Measurements from ENCODE around the gene PCGF3.
"Not testable (repeated sequence)": the region's sequence is repeated elsewhere in the genome, so short reads cannot be mapped to it uniquely, and the experiment has no call there.

Gene PCGF3

DNA sequence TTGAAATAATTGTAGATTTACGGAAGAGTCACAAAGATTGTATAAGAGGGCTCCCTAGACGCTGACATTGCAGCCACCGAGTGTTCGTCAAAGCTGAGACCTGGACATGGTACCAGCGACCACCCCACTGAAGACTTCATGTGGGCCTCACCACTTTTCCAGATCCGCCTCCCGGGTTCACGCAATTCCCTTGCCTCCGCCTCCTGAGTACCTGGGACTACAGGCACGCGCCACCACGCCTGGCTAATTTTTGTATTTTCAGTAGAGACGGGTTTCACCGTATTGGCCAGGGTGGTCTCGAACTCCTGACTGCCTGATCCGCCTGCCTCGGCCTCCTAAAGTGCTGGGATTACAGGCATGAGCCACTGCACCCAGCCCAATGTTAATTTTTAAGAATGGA, 90.6 kb downstream of the PCGF3 start:
- Histone ChIP-seq H3K23ac (ENCODE audit: low read length) (no peak overlapping the region), H4K5ac (ENCODE audit: low read length) (no peak overlapping the region), H3K4ac (ENCODE audit: low read depth, low read length) (no peak overlapping the region), H3K27ac (ENCODE audit: low read depth, low read length) (no peak overlapping the region), H2BK5ac (ENCODE audit: low read length) (no peak overlapping the region), H4K8ac (ENCODE audit: low read depth, low read length) (no peak overlapping the region), H3K4me2 (ENCODE audit: low read length) (no peak overlapping the region), H3K4me3 (ENCODE audit: low read length) (no peak overlapping the region), H2BK15ac (replicated peaks; ENCODE audit: low read depth) (no peak overlapping the region), H3K56ac (ENCODE audit: low read length) (no peak overlapping the region), H2BK120ac (ENCODE audit: low read depth, low read length) (no peak overlapping the region), H3K9ac (ENCODE audit: low read length) (no peak overlapping the region), H3K36me3 (ENCODE audit: control insufficient read depth, insufficient read depth, low read length) (no peaks in the 10 kb centered on the region), H3K79me1 (ENCODE audit: low read length) (no peaks in the 10 kb centered on the region), H3K79me2 (ENCODE audit: control insufficient read depth, insufficient read depth, low read length) (no peaks in the 10 kb centered on the region), H2AK5ac (ENCODE audit: low read length) (no peak overlapping the region), H3K18ac (ENCODE audit: low read length) (no peak overlapping the region), H3K27me3 (ENCODE audit: insufficient read depth, low read length, poor library complexity) (peaks cover 21% of the 10 kb centered on the region), H3K4me1 (ENCODE audit: control insufficient read depth, low read depth, low read length) (no peaks in the 10 kb centered on the region)
- no peak for DNase-seq
- no CpG with 5 or more reads among the region's 17 CpGs for WGBS (ENCODE audit: extremely low coverage, insufficient coverage, low lambda C conversion rate)

DNA sequence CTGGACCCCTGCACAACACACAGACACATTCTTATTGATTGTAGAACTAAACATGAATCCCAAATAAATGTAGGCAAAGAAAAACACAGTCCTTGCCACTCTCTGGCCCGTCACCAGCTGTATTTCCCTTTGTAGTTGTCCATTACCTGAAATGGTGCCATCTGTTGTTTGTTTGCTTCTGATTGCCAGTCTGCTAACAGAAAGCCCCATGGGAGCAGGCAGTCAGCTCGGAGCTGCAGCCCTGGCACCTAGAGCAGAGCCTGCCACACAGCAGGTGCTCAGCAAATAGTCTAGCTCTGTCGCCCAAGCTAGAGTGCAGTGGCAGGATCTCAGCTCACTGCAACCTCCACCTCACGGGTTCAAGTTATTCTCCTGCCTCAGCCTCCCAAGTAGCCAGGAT, 91.4 kb downstream of the PCGF3 start:
- Histone ChIP-seq H4K8ac (ENCODE audit: low read depth, low read length) (no peak overlapping the region), H3K18ac (ENCODE audit: low read length) (no peak overlapping the region), H3K4me3 (ENCODE audit: low read length) (no peak overlapping the region), H3K4me1 (ENCODE audit: control insufficient read depth, low read depth, low read length) (no peaks in the 10 kb centered on the region), H3K4me2 (ENCODE audit: low read length) (no peak overlapping the region), H2BK120ac (ENCODE audit: low read depth, low read length) (no peak overlapping the region), H3K36me3 (ENCODE audit: control insufficient read depth, insufficient read depth, low read length) (no peaks in the 10 kb centered on the region), H3K27ac (ENCODE audit: low read depth, low read length) (no peak overlapping the region), H2AK5ac (ENCODE audit: low read length) (no peak overlapping the region), H2BK5ac (ENCODE audit: low read length) (no peak overlapping the region), H3K9ac (ENCODE audit: low read length) (no peak overlapping the region), H4K5ac (ENCODE audit: low read length) (no peak overlapping the region), H3K27me3 (ENCODE audit: insufficient read depth, low read length, poor library complexity) (peaks cover 21% of the 10 kb centered on the region), H3K23ac (ENCODE audit: low read length) (no peak overlapping the region), H3K79me2 (ENCODE audit: control insufficient read depth, insufficient read depth, low read length) (no peaks in the 10 kb centered on the region), H3K56ac (ENCODE audit: low read length) (no peak overlapping the region), H3K4ac (ENCODE audit: low read depth, low read length) (no peak overlapping the region), H3K79me1 (ENCODE audit: low read length) (no peaks in the 10 kb centered on the region), H2BK15ac (replicated peaks; ENCODE audit: low read depth) (no peak overlapping the region)
- DNase-seq, result no peak
- WGBS (ENCODE audit: extremely low coverage, insufficient coverage, low lambda C conversion rate), result no CpG with 5 or more reads among the region's 4 CpGs

DNA sequence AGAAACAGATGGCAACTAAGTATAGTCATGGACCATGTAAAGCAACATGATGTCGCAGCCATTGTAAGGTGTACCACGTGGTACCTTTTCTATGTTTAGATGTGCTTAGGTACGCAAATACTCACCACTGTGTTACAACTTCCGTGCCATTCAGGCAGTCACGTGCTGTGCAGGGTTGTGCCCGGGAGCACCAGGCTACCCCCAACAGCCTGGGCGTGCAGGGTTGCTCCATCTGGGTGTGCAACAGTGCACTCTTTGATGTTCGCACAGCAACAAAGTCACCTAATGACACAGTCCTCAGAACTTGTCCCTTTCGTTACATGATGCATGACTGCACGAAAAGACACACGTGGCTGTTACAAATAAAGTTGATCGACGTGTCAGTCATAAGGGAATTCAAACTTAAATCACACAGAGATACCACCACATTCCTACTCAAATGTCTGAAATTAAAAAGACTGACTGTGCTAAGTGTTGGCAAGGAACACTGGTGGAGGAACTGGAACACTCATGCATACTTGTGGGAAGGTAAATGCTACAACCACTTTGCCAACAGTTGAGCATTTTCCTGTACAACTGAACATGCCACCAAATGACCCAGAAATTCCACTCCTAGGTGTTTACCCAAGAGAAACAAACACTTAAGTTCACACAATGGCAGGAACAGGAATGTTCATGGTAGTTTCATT, 95.9 kb downstream of the PCGF3 start:
- no peak overlapping the region for H3K27ac ChIP-seq (ENCODE audit: low read depth, low read length)
- peaks cover 5% of the 10 kb centered on the region for H3K27me3 ChIP-seq (ENCODE audit: insufficient read depth, low read length, poor library complexity)
- H3K23ac ChIP-seq (ENCODE audit: low read length), result no peak overlapping the region
- H3K79me1 ChIP-seq (ENCODE audit: low read length), result no peaks in the 10 kb centered on the region
- no peak overlapping the region for H3K4me2 ChIP-seq (ENCODE audit: low read length)
- H3K4me1 ChIP-seq (ENCODE audit: control insufficient read depth, low read depth, low read length), result no peaks in the 10 kb centered on the region
- H3K9ac ChIP-seq (ENCODE audit: low read length), result no peak overlapping the region
- no peak overlapping the region for H3K18ac ChIP-seq (ENCODE audit: low read length)
- no peaks in the 10 kb centered on the region for H3K79me2 ChIP-seq (ENCODE audit: control insufficient read depth, insufficient read depth, low read length)
- no peak overlapping the region for H2AK5ac ChIP-seq (ENCODE audit: low read length)
- no peak overlapping the region for H3K56ac ChIP-seq (ENCODE audit: low read length)
- H3K36me3 ChIP-seq (ENCODE audit: control insufficient read depth, insufficient read depth, low read length), result no peaks in the 10 kb centered on the region
- no peak for DNase-seq
- no peak overlapping the region for H3K4me3 ChIP-seq (ENCODE audit: low read length)
- WGBS (ENCODE audit: extremely low coverage, insufficient coverage, low lambda C conversion rate), result no CpG with 5 or more reads among the region's 13 CpGs
- no peak overlapping the region for H4K5ac ChIP-seq (ENCODE audit: low read length)
- no peak overlapping the region for H2BK5ac ChIP-seq (ENCODE audit: low read length)
- H4K8ac ChIP-seq (ENCODE audit: low read depth, low read length), result no peak overlapping the region
- no peak overlapping the region for H3K4ac ChIP-seq (ENCODE audit: low read depth, low read length)
- H2BK15ac ChIP-seq (replicated peaks; ENCODE audit: low read depth), result no peak overlapping the region
- no peak overlapping the region for H2BK120ac ChIP-seq (ENCODE audit: low read depth, low read length)

DNA sequence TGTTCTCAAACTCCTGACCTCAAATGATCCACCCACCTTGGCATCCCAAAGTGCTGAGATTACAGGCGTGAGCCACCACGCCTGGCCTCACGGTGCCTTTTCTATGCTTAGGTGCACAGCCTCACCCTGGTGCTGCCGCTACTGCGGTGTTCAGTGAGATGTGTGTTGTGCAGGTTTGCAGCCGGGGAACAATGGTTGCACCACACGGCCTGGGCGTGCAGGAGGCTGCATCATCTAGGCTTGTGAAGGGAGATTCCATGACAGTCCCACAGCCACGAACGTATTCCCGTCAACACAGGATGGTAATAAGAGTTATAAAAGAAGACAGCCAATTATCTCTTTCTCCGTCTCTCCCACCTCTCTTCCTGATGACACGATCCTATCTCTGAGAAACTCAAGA, 98.3 kb downstream of the PCGF3 start:
- WGBS (ENCODE audit: extremely low coverage, insufficient coverage, low lambda C conversion rate), result no CpG with 5 or more reads among the region's 13 CpGs

DNA sequence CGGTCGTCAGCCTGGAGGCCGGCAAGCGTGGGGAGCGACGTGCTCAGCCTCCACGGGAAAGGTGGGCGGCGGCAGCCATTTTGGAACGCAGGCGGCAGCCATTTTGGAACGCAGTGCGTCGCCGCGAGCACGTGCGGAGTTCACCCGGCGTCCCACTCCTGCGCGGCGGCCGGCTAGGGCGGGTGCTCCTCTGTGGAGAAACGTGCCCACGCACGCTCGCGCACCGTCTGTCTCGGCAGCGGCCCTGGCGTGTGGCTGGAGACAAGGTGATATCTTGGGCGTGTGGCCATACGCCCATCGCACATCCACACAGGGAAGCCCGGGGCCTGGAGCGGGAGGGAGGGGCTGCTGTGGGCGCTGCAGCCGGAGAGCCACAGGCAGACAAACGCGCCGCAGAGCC, 99.2 kb downstream of the PCGF3 start:
- Histone ChIP-seq H2BK15ac (replicated peaks; ENCODE audit: low read depth) (no peak overlapping the region), H3K79me1 (ENCODE audit: low read length) (no peaks in the 10 kb centered on the region), H2BK5ac (ENCODE audit: low read length) (no peak overlapping the region), H3K23ac (ENCODE audit: low read length) (no peak overlapping the region), H3K4ac (ENCODE audit: low read depth, low read length) (no peak overlapping the region), H3K4me1 (ENCODE audit: control insufficient read depth, low read depth, low read length) (no peaks in the 10 kb centered on the region), H3K79me2 (ENCODE audit: control insufficient read depth, insufficient read depth, low read length) (no peaks in the 10 kb centered on the region), H4K5ac (ENCODE audit: low read length) (no peak overlapping the region), H3K4me2 (ENCODE audit: low read length) (no peak overlapping the region), H3K9ac (ENCODE audit: low read length) (no peak overlapping the region), H3K27me3 (ENCODE audit: insufficient read depth, low read length, poor library complexity) (peaks cover 3% of the 10 kb centered on the region), H4K8ac (ENCODE audit: low read depth, low read length) (no peak overlapping the region), H3K27ac (ENCODE audit: low read depth, low read length) (no peak overlapping the region), H3K36me3 (ENCODE audit: control insufficient read depth, insufficient read depth, low read length) (no peaks in the 10 kb centered on the region), H3K4me3 (ENCODE audit: low read length) (no peak overlapping the region), H2AK5ac (ENCODE audit: low read length) (no peak overlapping the region), H2BK120ac (ENCODE audit: low read depth, low read length) (no peak overlapping the region), H3K56ac (ENCODE audit: low read length) (no peak overlapping the region), H3K18ac (ENCODE audit: low read length) (no peak overlapping the region)
- WGBS (ENCODE audit: extremely low coverage, insufficient coverage, low lambda C conversion rate), result no CpG with 5 or more reads among the region's 44 CpGs
- DNase-seq, result no peak

More for the DNA sequence above, 98.3 kb downstream of the PCGF3 start:
- H4K8ac ChIP-seq (ENCODE audit: low read depth, low read length), result no peak overlapping the region
- H3K56ac ChIP-seq (ENCODE audit: low read length), result no peak overlapping the region
- no peak overlapping the region for H3K4me3 ChIP-seq (ENCODE audit: low read length)
- no peak for DNase-seq
- no peak overlapping the region for H4K5ac ChIP-seq (ENCODE audit: low read length)
- no peaks in the 10 kb centered on the region for H3K79me2 ChIP-seq (ENCODE audit: control insufficient read depth, insufficient read depth, low read length)
- no peak overlapping the region for H2AK5ac ChIP-seq (ENCODE audit: low read length)
- no peak overlapping the region for H3K9ac ChIP-seq (ENCODE audit: low read length)
- no peak overlapping the region for H2BK5ac ChIP-seq (ENCODE audit: low read length)
- no peak overlapping the region for H3K18ac ChIP-seq (ENCODE audit: low read length)
- H3K27ac ChIP-seq (ENCODE audit: low read depth, low read length), result no peak overlapping the region
- no peaks in the 10 kb centered on the region for H3K79me1 ChIP-seq (ENCODE audit: low read length)
- no peaks in the 10 kb centered on the region for H3K36me3 ChIP-seq (ENCODE audit: control insufficient read depth, insufficient read depth, low read length)
- H2BK120ac ChIP-seq (ENCODE audit: low read depth, low read length), result no peak overlapping the region
- H3K23ac ChIP-seq (ENCODE audit: low read length), result no peak overlapping the region
- H3K4ac ChIP-seq (ENCODE audit: low read depth, low read length), result no peak overlapping the region
- H2BK15ac ChIP-seq (replicated peaks; ENCODE audit: low read depth), result no peak overlapping the region
- no peaks in the 10 kb centered on the region for H3K4me1 ChIP-seq (ENCODE audit: control insufficient read depth, low read depth, low read length)
- H3K4me2 ChIP-seq (ENCODE audit: low read length), result no peak overlapping the region
- peaks cover 3% of the 10 kb centered on the region for H3K27me3 ChIP-seq (ENCODE audit: insufficient read depth, low read length, poor library complexity)

DNA sequence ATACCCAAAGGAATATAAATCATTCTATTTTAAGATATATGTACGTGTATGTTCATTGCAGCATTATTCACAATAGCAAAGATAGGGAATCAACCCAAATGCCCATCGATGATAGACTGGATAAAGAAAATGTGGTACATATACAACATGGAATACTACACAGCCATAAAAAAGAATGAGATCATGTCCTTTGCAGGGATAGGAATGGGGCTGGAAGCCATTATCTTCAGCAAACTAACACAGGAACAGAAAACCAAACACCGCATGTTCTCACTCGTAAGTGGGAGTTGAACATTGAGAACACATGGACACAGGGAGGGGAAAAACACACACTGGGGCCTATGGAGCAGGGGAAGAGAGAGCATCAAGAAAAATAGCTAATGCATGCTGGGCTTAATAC, 101.3 kb downstream of the PCGF3 start:
- H4K8ac ChIP-seq (ENCODE audit: low read depth, low read length); H2BK120ac ChIP-seq (ENCODE audit: low read depth, low read length); H3K4me3 ChIP-seq (ENCODE audit: low read length); H3K79me2 ChIP-seq (ENCODE audit: control insufficient read depth, insufficient read depth, low read length); H3K27me3 ChIP-seq (ENCODE audit: insufficient read depth, low read length, poor library complexity); H3K79me1 ChIP-seq (ENCODE audit: low read length); H2BK5ac ChIP-seq (ENCODE audit: low read length); H3K36me3 ChIP-seq (ENCODE audit: control insufficient read depth, insufficient read depth, low read length); H3K27ac ChIP-seq (ENCODE audit: low read depth, low read length); H4K5ac ChIP-seq (ENCODE audit: low read length); DNase-seq; H3K4me1 ChIP-seq (ENCODE audit: control insufficient read depth, low read depth, low read length); H3K4me2 ChIP-seq (ENCODE audit: low read length); H3K4ac ChIP-seq (ENCODE audit: low read depth, low read length); H3K23ac ChIP-seq (ENCODE audit: low read length); H3K9ac ChIP-seq (ENCODE audit: low read length); H3K18ac ChIP-seq (ENCODE audit: low read length); H2BK15ac ChIP-seq (replicated peaks; ENCODE audit: low read depth); H3K56ac ChIP-seq (ENCODE audit: low read length); H2AK5ac ChIP-seq (ENCODE audit: low read length): not testable (repeated sequence)
- no CpG with 5 or more reads among the region's 4 CpGs for WGBS (ENCODE audit: extremely low coverage, insufficient coverage, low lambda C conversion rate)
